Measurements from ENCODE around the gene HOATZ. TPM values are rescaled to one million over a fixed set of nuclear protein-coding genes. Genes with fewer than 3 reads are reported as not detected.

HOATZ gene
- total RNA-seq, 1 donor from 2014 or later, result not detected

GRCh38 chr11:111530091-111530490, 15.5 kb downstream of the HOATZ start:
- peaks cover 2% of the 10 kb centered on the region for H3K4me1 Mint-ChIP-seq (ENCODE audit: low read depth)
- H3K27me3 Mint-ChIP-seq, result peaks cover 13% of the 10 kb centered on the region
- H3K4me3 Mint-ChIP-seq (ENCODE audit: low read depth), result no peak overlapping the region
- no peak for DNase-seq (ENCODE audit: low spot score, unreplicated experiment)
- no peak overlapping the region for H3K27ac Mint-ChIP-seq
- no peaks in the 10 kb centered on the region for H3K36me3 Mint-ChIP-seq (ENCODE audit: insufficient read depth)
- TF ChIP-seq, protein P1, sequence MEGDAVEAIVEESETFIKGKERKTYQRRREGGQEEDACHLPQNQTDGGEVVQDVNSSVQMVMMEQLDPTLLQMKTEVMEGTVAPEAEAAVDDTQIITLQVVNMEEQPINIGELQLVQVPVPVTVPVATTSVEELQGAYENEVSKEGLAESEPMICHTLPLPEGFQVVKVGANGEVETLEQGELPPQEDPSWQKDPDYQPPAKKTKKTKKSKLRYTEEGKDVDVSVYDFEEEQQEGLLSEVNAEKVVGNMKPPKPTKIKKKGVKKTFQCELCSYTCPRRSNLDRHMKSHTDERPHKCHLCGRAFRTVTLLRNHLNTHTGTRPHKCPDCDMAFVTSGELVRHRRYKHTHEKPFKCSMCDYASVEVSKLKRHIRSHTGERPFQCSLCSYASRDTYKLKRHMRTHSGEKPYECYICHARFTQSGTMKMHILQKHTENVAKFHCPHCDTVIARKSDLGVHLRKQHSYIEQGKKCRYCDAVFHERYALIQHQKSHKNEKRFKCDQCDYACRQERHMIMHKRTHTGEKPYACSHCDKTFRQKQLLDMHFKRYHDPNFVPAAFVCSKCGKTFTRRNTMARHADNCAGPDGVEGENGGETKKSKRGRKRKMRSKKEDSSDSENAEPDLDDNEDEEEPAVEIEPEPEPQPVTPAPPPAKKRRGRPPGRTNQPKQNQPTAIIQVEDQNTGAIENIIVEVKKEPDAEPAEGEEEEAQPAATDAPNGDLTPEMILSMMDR (IDR thresholded peaks at IDR 0.05; ENCODE audit: unreplicated experiment), result no peak
- H3K9me3 Mint-ChIP-seq (ENCODE audit: low read depth), result no peaks in the 10 kb centered on the region

DNA sequence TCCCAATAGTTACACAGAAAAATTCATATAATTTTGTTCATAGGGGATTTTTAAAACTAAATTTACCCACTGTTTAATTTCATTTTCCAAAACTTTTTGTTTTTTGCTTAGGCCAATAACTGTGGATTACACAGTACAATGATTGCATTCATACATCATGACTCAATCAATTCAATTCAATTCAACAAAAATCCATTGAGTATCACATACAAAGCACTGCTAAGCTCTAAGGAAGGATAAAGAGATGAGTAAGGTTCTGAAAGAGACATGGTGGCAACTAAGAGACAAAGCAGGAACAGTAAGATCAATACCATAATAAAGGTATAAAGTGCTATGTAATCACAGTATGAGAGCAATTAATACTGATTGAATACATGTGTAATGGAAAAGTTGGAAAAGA, 16.6 kb downstream of the HOATZ start:
- no peak overlapping the region for H3K27ac Mint-ChIP-seq
- peaks cover 11% of the 10 kb centered on the region for H3K27me3 Mint-ChIP-seq
- H3K4me3 Mint-ChIP-seq (ENCODE audit: low read depth), result no peak overlapping the region
- DNase-seq (ENCODE audit: low spot score, unreplicated experiment), result no peak
- peaks cover 2% of the 10 kb centered on the region for H3K4me1 Mint-ChIP-seq (ENCODE audit: low read depth)
- no peaks in the 10 kb centered on the region for H3K36me3 Mint-ChIP-seq (ENCODE audit: insufficient read depth)
- TF ChIP-seq, protein P1 (IDR thresholded peaks at IDR 0.05; ENCODE audit: unreplicated experiment), result no peak
- H3K9me3 Mint-ChIP-seq (ENCODE audit: low read depth), result no peaks in the 10 kb centered on the region

DNA sequence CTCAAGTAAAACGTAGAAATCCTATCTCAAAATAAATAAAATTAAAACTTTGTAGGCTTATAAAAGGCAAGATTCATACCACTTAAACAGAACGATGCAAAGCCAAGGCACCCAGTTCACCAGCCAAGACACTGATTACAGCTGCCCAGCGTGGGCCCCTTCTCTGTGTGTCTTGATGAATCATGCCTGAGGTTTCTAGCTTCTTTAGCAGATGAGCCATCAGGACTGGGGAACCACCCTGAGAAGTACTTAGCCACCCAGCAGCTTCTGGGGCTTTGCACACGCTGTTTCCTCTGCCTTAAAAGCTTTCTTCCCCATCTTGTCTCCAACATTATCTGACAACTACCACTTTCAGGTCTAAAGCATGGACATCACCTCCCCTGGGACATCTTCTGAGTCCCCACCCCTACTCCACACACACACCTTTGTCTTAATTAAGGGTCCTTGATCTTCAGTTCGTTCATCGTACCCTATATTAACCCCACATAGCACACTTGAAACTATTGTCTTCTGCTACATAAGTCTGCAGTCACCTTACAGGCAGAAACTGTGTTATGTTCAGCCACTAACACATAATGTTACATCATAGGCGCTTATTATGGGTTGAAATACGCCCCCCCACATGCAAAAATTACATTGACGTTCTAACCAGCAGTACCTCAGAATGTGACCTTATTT, 17.2 kb downstream of the HOATZ start:
- H3K27me3 Mint-ChIP-seq, result peaks cover 16% of the 10 kb centered on the region
- H3K4me3 Mint-ChIP-seq (ENCODE audit: low read depth), result no peak overlapping the region
- no peaks in the 10 kb centered on the region for H3K9me3 Mint-ChIP-seq (ENCODE audit: low read depth)
- no peak for DNase-seq (ENCODE audit: low spot score, unreplicated experiment)
- no peaks in the 10 kb centered on the region for H3K36me3 Mint-ChIP-seq (ENCODE audit: insufficient read depth)
- no peak overlapping the region for H3K27ac Mint-ChIP-seq
- TF ChIP-seq, protein P1 (IDR thresholded peaks at IDR 0.05; ENCODE audit: unreplicated experiment), result no peak
- H3K4me1 Mint-ChIP-seq (ENCODE audit: low read depth), result peaks cover 2% of the 10 kb centered on the region

- H3K9me3 Mint-ChIP-seq (ENCODE audit: low read depth), result no peaks in the 10 kb centered on the region
- H3K27ac Mint-ChIP-seq, result no peak overlapping the region
- DNase-seq (ENCODE audit: low spot score, unreplicated experiment), result no peak
- TF ChIP-seq, protein P1 (IDR thresholded peaks at IDR 0.05; ENCODE audit: unreplicated experiment), result no peak
- H3K4me3 Mint-ChIP-seq (ENCODE audit: low read depth), result no peak overlapping the region
- peaks cover 2% of the 10 kb centered on the region for H3K4me1 Mint-ChIP-seq (ENCODE audit: low read depth)
- H3K36me3 Mint-ChIP-seq (ENCODE audit: insufficient read depth), result no peaks in the 10 kb centered on the region
- peaks cover 16% of the 10 kb centered on the region for H3K27me3 Mint-ChIP-seq
Observed at GRCh38 chr11:111532365-111532709, 17.8 kb downstream of the HOATZ start.

DNA sequence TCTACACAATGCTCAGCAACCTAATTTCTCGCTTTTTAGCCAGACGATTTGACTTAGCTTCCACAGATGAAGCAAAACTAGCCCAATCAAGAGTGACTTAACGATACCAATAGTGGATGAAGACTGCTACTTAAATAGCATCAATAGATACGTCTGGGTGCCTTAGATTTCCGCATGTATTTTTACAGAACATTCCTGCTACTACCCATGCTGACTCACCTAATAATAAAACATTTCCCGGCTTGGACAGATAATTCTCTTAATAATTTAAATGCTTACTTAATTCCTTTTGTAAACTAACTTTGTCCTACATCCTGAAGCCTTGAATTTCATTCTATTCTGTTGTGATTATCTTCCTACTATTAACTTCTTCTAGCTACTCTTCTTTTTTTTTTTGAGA, 20.7 kb downstream of the HOATZ start:
- TF ChIP-seq, protein P1 (IDR thresholded peaks at IDR 0.05; ENCODE audit: unreplicated experiment), result no peak
- no peak overlapping the region for H3K4me3 Mint-ChIP-seq (ENCODE audit: low read depth)
- no peaks in the 10 kb centered on the region for H3K9me3 Mint-ChIP-seq (ENCODE audit: low read depth)
- H3K27me3 Mint-ChIP-seq, result peaks cover 42% of the 10 kb centered on the region
- H3K4me1 Mint-ChIP-seq (ENCODE audit: low read depth), result peaks cover 4% of the 10 kb centered on the region
- DNase-seq (ENCODE audit: low spot score, unreplicated experiment), result no peak
- H3K27ac Mint-ChIP-seq, result no peak overlapping the region
- no peaks in the 10 kb centered on the region for H3K36me3 Mint-ChIP-seq (ENCODE audit: insufficient read depth)

Measured in progenitor cell of endocrine pancreas (in vitro differentiated cells).